A549 (cell line): ENCODE results near the gene CHD6. TPM values are rescaled to one million over a fixed set of nuclear protein-coding genes. Genes with fewer than 3 reads are reported as not detected.

Experiments used
- ATAC-seq, 2 experiments: fragments of 200-7000 bp in 1 of 2; fragments of >200 bp in 1 of 2; cut with Nextera tagmentation in 1 of 2; cut with Tn5 transposase in 1 of 2; 3 replicates each; pipeline versions ENCODE4 v1.8.0 to v1.9.1; 2018 to 2020; ENCODE audit warnings: mild to moderate bottlenecking in 1 of 2, moderate library complexity in 1 of 2
- CTCF ChIA-PET: fragments of 300-600 bp; sonication (Branson Sonifier 250); formaldehyde crosslinking; extraction: SDS; loops from one replicate; lab custom pipeline; 2021; ENCODE audit warnings: antibody characterized with exemption, inconsistent platforms; lab: Yijun Ruan, JAX
- POLR2A ChIA-PET: fragments of 350-600 bp; formaldehyde crosslinking; extraction: SDS; loops from one replicate; lab custom pipeline; 2021; ENCODE audit warnings: antibody characterized with exemption, inconsistent platforms; lab: Yijun Ruan, JAX
- DNase-seq, 2 experiments: peaks; one replicate each; pipeline versions ENCODE4 v3.0.0 to v3.0.0-alpha.2; 2011 to 2016; ENCODE audit warnings: low read depth in 1 of 2, low spot score in 1 of 2
- FAIRE-seq: peaks from 2 replicates; lab custom pipeline; 2011; peaks lifted over from hg19 to GRCh38; lab: Jason Lieb, UNC
- H3K27ac ChIP-seq, 2 experiments: fragments of >200 bp; sonication (Bioruptor Twin); formaldehyde crosslinking; 3 replicates each; pipeline ENCODE4 v1.5.1; 2016 to 2017
- H3K4me1 ChIP-seq: fragments of >200 bp; sonication (Bioruptor Twin); formaldehyde crosslinking; 3 replicates; pipeline ENCODE4 v1.6.1; 2016
- H3K4me2 ChIP-seq: fragments of >200 bp; sonication (Bioruptor Twin); formaldehyde crosslinking; 3 replicates; pipeline ENCODE4 v1.6.1; 2016
- H3K4me3 ChIP-seq: fragments of >200 bp; sonication (Bioruptor Twin); formaldehyde crosslinking; 3 replicates; pipeline ENCODE4 v1.5.1; 2016
- H3K9me3 ChIP-seq: fragments of >200 bp; sonication (Bioruptor Twin); formaldehyde crosslinking; 3 replicates; pipeline ENCODE4 v1.6.1; 2016
- BCL3 ChIP-seq: fragments of >200 bp; sonication (Bioruptor Twin); formaldehyde crosslinking; IDR thresholded peaks from 3 replicates; pipeline ENCODE4 v1.6.1; 2016
- BHLHE40 ChIP-seq: IDR thresholded peaks from 2 replicates; pipeline ENCODE4 v1.6.1; 2012; ENCODE audit warnings: low read depth, low read length, inconsistent platforms
- CBX2 ChIP-seq: fragments of 200-600 bp; sonication (generic); IDR thresholded peaks from 2 replicates; pipeline ENCODE4 v1.6.1; 2016; ENCODE audit warnings: low read depth, mild to moderate bottlenecking, borderline replicate concordance
- CBX8 ChIP-seq: fragments of 200-600 bp; sonication (generic); IDR thresholded peaks from 2 replicates; pipeline ENCODE4 v1.6.1; 2016
- CHD4 ChIP-seq: fragments of 200-600 bp; sonication (generic); IDR thresholded peaks from 2 replicates; pipeline ENCODE4 v1.6.1; 2016; ENCODE audit warnings: antibody characterized with exemption, mild to moderate bottlenecking, borderline replicate concordance
- CTCF ChIP-seq: fragments of >200 bp; sonication (Bioruptor Twin); formaldehyde crosslinking; IDR thresholded peaks from 3 replicates; pipeline ENCODE4 v1.5.1; 2016
- E2F6 ChIP-seq: IDR thresholded peaks from 2 replicates; pipeline ENCODE4 v1.6.1; 2012; ENCODE audit warnings: low read depth, borderline replicate concordance
- EHMT2 ChIP-seq: fragments of 200-600 bp; sonication (generic); IDR thresholded peaks from 2 replicates; pipeline ENCODE4 v1.6.1; 2016; ENCODE audit warnings: antibody characterized with exemption, low read depth, mild to moderate bottlenecking, moderate library complexity
- ESRRA ChIP-seq: fragments of 150-350 bp; IDR thresholded peaks from 2 replicates; pipeline ENCODE4 v1.6.1; 2014; ENCODE audit warnings: mild to moderate bottlenecking, low read length, borderline replicate concordance
- GATA3 ChIP-seq: IDR thresholded peaks from 2 replicates; pipeline ENCODE4 v1.6.1; 2012; ENCODE audit warnings: borderline replicate concordance
- HES2 ChIP-seq: fragments of >200 bp; sonication (Bioruptor Twin); formaldehyde crosslinking; IDR thresholded peaks from 2 replicates; pipeline ENCODE4 v1.6.1; 2016
- HMGXB4 ChIP-seq: fragments of 250-450 bp; sonication (Bioruptor Pico); IDR thresholded peaks from 2 replicates; pipeline ENCODE4 v1.5.0; 2021; ENCODE audit warnings: mild to moderate bottlenecking, moderate library complexity, borderline replicate concordance
- HOXA7 ChIP-seq: fragments of 250-450 bp; sonication (Bioruptor Pico); IDR thresholded peaks from 2 replicates; pipeline ENCODE4 v1.5.0; 2020; ENCODE audit warnings: mild to moderate bottlenecking, moderate library complexity
- HOXB13 ChIP-seq: fragments of 250-450 bp; sonication (Bioruptor Pico); IDR thresholded peaks from 2 replicates; pipeline ENCODE4 v1.5.0; 2020; ENCODE audit warnings: low read depth, mild to moderate bottlenecking, moderate library complexity
- JUN ChIP-seq, 2 experiments: fragments of >200 bp; sonication (Bioruptor Twin); formaldehyde crosslinking; IDR thresholded peaks; 2 replicates in 1 of 2; 3 replicates in 1 of 2; pipeline ENCODE4 v1.6.1; 2016 to 2017
- KDM1A ChIP-seq: fragments of 200-600 bp; sonication (generic); IDR thresholded peaks from 2 replicates; pipeline ENCODE4 v1.6.1; 2016; ENCODE audit warnings: low read depth, mild to moderate bottlenecking
- MAFK ChIP-seq: fragments of 450-650 bp; IDR thresholded peaks from 2 replicates; pipeline ENCODE4 v1.6.1; 2014; ENCODE audit not compliant: partially characterized antibody
- NFE2L2 ChIP-seq: fragments of 150-350 bp; conservative IDR thresholded peaks from 2 replicates; pipeline ENCODE4 v1.6.1; 2014; ENCODE audit warnings: low read length
- POLR2A ChIP-seq: IDR thresholded peaks from 2 replicates; pipeline ENCODE4 v1.6.1; 2012; ENCODE audit warnings: mild to moderate bottlenecking, low read length
- RAD21 ChIP-seq, 2 experiments: fragments of >200 bp in 1 of 2; sonication (Bioruptor Twin) in 1 of 2; formaldehyde crosslinking in 1 of 2; IDR thresholded peaks in 1 of 2; conservative IDR thresholded peaks in 1 of 2; 2 replicates in 1 of 2; 3 replicates in 1 of 2; pipeline ENCODE4 v1.6.1; 2012 to 2018; ENCODE audit warnings: inconsistent platforms in 1 of 2
- RNF2 ChIP-seq: fragments of 200-600 bp; sonication (generic); IDR thresholded peaks from 2 replicates; pipeline ENCODE4 v1.6.1; 2016; ENCODE audit warnings: low read depth, mild to moderate bottlenecking, antibody characterized with exemption, moderate library complexity, borderline replicate concordance
- SMC3 ChIP-seq: fragments of >200 bp; sonication (Bioruptor Twin); formaldehyde crosslinking; IDR thresholded peaks from 3 replicates; pipeline ENCODE4 v1.6.1; 2018; ENCODE audit warnings: inconsistent platforms
- SREBF2 ChIP-seq: fragments of 450-650 bp; IDR thresholded peaks from 2 replicates; pipeline ENCODE4 v1.6.1; 2014; ENCODE audit warnings: mild to moderate bottlenecking, moderate library complexity
- USF2 ChIP-seq: fragments of 450-650 bp; IDR thresholded peaks from 2 replicates; pipeline ENCODE4 v1.6.1; 2014; ENCODE audit warnings: antibody characterized with exemption
- ZFP36 ChIP-seq: fragments of 450-650 bp; IDR thresholded peaks from 2 replicates; pipeline ENCODE4 v1.6.1; 2014; ENCODE audit warnings: borderline replicate concordance; ENCODE audit not compliant: partially characterized antibody
- ZSCAN20 ChIP-seq: fragments of 250-450 bp; sonication (Bioruptor Pico); IDR thresholded peaks from 2 replicates; pipeline ENCODE4 v1.8.0; 2022; ENCODE audit warnings: mild to moderate bottlenecking, moderate library complexity
- WGBS: methylation state at CpG from one replicate; pipeline ENCODE4 v1.1.6; 2017; ENCODE audit errors: missing lambda C conversion rate; 5-methylcytosine and 5-hydroxymethylcytosine counted together
- polyA plus RNA-seq, 4 experiments: library from polyadenylated mRNA; depleted of rRNA in 3 of 4; stranded (reverse); fragments of >200 nt; fragmentation: RNase III in 1 of 4; extraction: RNeasy Plus Mini Kit Qiagen cat#74134 plus additional on column Dnase treatment in 1 of 4; gene quantifications; 2 replicates in 3 of 4; 3 replicates in 1 of 4; pipeline ENCODE4 v1.2.3, GENCODE V29; 2011 to 2017

The CHD6 gene
- polyA plus RNA-seq, 2 of the 4 experiments (the other 2 are of a cell fraction), result 8.2 to 22.6 TPM

GRCh38 chr20:41412324-41413120, 205.7 kb downstream of the CHD6 start:
- ChIA-PET POLR2A (no interaction called here), CTCF (interaction anchor here (1.0 to 2.0 kb wide), 5 partner anchors 13 to 185 kb away, joined by 3 to 10 read pairs (median 3); no protein-coding TSS in a partner anchor)
- no peak for ATAC-seq
- Histone ChIP-seq H3K27ac (no peak overlapping the region), H3K4me1 (no peaks in the 10 kb centered on the region), H3K4me2 (no peak overlapping the region), H3K9me3 (no peaks in the 10 kb centered on the region), H3K4me3 (no peak overlapping the region)
- TF ChIP-seq ZFP36 (no peak), CHD4 (no peak), EHMT2 (no peak), POLR2A (no peak), HES2 (no peak), KDM1A (no peak), HMGXB4 (CRISPR knock-in tag) (no peak), BHLHE40 (no peak), NFE2L2 (no peak), ESRRA (no peak), RNF2 (no peak), HOXB13 (CRISPR knock-in tag) (no peak), ZSCAN20 (CRISPR knock-in tag) (no peak), CBX2 (no peak), RAD21 (conservative IDR thresholded peaks at IDR 0.05 in 1 of 2, IDR thresholded peaks at IDR 0.05 in 1 of 2) (no peak), SREBF2 (no peak), E2F6 (no peak), MAFK (no peak), CBX8 (no peak)
- no peak for FAIRE-seq
- no peak for DNase-seq
- WGBS, result 90% methylated on average over 12 of the region's 12 CpGs

- DNase-seq, result peak in 1 of 2 experiments; percentile 17
- 65% methylated on average over 2 of the region's 2 CpGs for WGBS
- ChIA-PET POLR2A (no interaction called here), CTCF (interaction anchor here (0.6 to 2.5 kb wide), 21 partner anchors 9 to 443 kb away, joined by 3 to 11 read pairs (median 4); partner anchors contain the start of gene LPIN3)
- Histone ChIP-seq H3K4me3 (no peak overlapping the region), H3K4me1 (no peaks in the 10 kb centered on the region), H3K27ac (no peak overlapping the region), H3K4me2 (no peak overlapping the region), H3K9me3 (no peaks in the 10 kb centered on the region)
- FAIRE-seq, result no peak
- ATAC-seq, result 0 out of 6 replicates have a peak, but pooled peaks of 1 of the 2 experiments have one; percentile 34
- 0 out of 3 replicates have a peak, but pooled peaks have one; percentile 19 for TF ChIP-seq SMC3
- peak; percentile 25 to 42; a peak in 4 of 5 replicates for TF ChIP-seq RAD21 (conservative IDR thresholded peaks at IDR 0.05 in 1 of 2, IDR thresholded peaks at IDR 0.05 in 1 of 2)
- no peak for TF ChIP-seq GATA3
- TF ChIP-seq JUN (IDR thresholded peaks at IDR 0.05), result no peak
- TF ChIP-seq CTCF, result peak; percentile 56
- TF ChIP-seq HMGXB4 (CRISPR knock-in tag), result no peak
- TF ChIP-seq BCL3, result no peak
- TF ChIP-seq HOXA7, result no peak
- no peak for TF ChIP-seq USF2
These were observed 206.8 kb downstream of the CHD6 start for GRCh38 chr20:41411391-41411847.
